ENCODE measurements around the gene USP6NL. TPM values are rescaled to one million over a fixed set of nuclear protein-coding genes. Genes with fewer than 3 reads are reported as not detected.
A peak's percentile ranks its signal among the peaks of the same experiment; 100 is the strongest.

Gene USP6NL
- total RNA-seq, 1 donor from 2014 or later, result 11.3 TPM

- DNase-seq (ENCODE audit: low spot score), result no peak
Measured at GRCh38 chr10:11594589-11595394, 16.7 kb downstream of the USP6NL start.

DNA sequence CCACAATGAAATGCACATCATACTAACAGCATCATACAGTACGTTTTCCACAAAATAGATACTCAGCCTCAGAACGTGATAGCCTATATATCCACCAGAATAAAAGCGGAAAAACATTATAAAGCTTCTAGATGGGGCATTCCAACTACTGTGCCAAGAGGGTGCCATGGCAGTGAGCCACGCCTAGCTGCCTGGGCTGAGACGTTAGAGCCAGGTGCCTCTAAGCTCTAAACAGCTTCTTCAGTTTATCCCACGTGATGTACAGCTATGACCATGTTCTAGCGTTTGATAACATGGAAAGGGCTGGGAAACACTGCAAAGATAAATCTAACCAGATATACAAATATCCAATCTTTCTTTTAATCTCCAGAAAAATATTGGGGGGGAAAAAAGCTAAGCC lies 17.8 kb downstream of the USP6NL start:
- DNase-seq (ENCODE audit: low spot score), result no peak

- DNase-seq (ENCODE audit: low spot score), result no peak
Measured at GRCh38 chr10:11589738-11590137, 21.7 kb downstream of the USP6NL start.

DNA sequence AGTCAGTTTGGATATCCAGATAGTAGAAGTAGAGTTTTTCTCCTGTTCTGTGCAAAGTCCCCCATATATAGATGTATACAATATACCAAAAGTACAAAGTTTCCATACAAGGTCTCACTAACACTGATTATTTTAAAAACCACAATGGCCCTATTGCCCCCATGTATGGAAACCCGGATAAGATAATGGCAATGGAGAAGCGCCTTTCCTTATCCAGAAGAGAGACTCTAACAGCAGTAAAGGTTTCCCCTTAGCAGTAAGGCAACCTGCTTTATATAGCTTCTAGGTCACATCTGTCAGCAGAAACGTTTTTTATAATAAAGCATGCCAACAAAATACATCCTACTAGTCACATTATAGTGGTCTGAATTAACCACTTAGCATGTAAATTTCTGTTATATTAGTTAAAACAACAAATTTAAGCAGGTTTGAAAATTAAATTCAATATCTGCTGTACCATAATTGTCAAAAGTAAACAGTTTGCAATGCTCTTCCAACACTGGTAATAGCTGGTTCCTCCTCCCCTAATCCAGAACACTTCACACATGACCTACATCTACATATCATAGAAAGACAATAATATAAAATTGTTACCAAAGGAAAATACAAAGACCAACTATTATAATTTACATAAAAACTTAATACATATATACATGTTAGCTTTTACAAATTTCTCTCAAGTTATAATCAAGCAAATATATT lies 22.4 kb downstream of the USP6NL start:
- no peak for DNase-seq (ENCODE audit: low spot score)

GRCh38 chr10:11587722-11588259 lies 23.7 kb downstream of the USP6NL start:
- DNase-seq (ENCODE audit: low spot score), result peak; percentile 53

DNA sequence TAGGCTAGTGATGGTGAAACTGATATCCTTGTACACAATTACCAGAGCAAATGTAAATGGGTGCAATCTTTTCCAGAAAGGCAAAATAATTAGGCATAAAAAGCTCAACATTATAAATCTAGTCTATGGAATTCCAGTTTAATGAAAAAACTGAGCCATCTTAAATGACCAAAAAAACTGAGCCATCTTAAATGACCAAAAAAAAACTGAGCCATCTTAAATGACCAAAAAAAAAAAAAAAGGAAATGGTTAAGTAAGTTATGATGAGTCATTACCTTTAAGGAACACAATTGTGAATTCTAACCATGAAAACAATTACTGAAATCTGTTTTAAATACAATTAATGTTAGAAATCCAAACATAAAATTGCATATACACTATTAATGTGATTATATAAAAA lies 25.3 kb downstream of the USP6NL start:
- no peak for DNase-seq (ENCODE audit: low spot score)

DNA sequence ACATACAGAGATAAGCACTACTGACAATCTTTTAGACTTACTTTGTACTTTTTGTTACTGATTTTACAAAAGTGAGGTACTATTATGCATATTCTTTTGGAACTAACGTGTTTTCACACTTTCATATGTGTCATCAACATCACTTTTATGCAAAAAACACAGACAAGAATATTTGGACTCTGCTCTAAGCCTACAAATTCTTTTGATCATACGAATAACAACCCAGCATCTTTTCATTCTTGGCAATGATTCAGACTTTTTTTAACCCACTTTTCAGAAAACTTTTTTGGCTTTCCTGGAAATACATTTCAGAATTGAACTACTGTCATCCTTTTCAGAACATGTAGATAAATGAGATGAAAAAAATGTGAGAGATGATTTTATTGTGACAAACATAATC lies 30.2 kb downstream of the USP6NL start:
- peak; percentile 22 for DNase-seq (ENCODE audit: low spot score)

GRCh38 chr10:11579885-11580284 lies 31.6 kb downstream of the USP6NL start:
- no peak for DNase-seq (ENCODE audit: low spot score)

DNA sequence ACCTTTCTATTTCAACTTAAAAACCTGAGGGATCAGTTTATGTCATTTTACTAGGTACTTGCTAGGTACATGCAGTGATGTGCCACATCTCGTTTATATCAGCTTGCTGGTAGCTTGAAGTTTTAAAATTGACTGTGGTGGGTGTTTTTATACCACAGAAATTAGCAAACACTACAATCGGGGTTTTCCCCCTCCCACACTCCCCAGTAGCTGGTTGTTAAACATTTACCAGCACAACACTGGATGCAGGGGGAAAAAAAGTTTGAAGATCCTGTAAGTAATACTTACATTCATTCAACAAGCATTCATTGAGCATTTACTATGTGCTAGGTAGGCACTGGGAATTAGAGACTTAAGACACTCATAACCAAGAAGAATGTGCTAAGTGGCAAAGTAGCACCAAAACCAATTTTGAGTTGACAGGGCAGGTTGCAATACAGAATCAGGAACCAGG lies 32.6 kb downstream of the USP6NL start:
- DNase-seq (ENCODE audit: low spot score), result no peak

DNA sequence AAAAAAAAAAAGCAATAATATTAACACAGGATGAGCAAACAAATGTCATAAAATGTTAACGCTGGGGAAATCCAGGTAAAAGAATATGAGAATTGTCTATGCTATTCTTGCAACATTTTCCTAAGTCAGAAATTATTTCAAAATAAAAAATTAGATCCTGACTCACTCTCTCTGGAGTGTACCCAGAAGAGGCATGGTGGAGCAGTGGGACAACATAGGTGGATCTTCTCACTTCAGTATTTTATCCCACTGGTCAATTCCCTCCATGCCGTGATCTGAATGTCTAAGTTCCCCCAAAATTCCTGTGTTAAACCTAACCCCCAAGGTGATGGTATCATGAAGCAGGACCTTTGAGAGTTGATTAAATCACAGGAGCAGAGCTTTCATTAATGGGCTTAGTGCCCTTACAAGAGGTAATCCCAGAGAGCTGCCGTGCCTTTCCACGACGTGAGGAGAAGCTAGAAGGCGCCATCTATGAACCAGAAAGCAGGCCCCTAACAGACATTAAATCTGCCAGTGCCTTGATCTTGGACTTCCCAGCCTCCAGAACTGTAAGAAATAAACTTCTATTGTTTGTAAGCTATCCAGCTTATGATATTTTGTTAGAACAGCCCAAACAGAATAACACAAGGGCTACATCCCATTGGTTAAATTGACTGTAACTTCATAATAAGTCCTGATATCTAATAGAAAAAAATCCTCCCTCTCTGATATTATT lies 35.2 kb downstream of the USP6NL start:
- no peak for DNase-seq (ENCODE audit: low spot score)

DNA sequence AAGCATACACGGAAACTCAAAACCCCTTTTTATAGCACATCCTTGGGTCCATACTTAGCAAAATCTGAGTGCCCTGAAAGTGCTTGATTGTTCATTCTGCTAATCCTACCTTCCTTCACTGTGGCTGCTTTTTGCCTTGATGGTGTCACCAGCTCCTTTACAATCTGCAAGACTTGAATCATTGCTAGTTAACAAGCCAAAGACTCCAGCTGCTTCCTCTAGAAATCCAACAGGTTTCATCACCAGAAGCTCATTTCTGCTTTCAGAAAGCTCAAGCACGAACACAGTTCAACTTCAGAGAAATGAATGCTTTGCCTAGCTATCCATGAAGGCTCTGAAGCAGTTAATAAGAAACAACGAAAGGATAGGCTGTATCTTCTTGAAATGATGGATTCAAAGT lies 38.0 kb downstream of the USP6NL start:
- DNase-seq (ENCODE audit: low spot score), result peak; percentile 54

GRCh38 chr10:11570751-11571150 lies 40.7 kb downstream of the USP6NL start:
- DNase-seq (ENCODE audit: low spot score), result no peak

- no peak for DNase-seq (ENCODE audit: low spot score)
Measured at GRCh38 chr10:11569471-11569870, 42.0 kb downstream of the USP6NL start.

DNA sequence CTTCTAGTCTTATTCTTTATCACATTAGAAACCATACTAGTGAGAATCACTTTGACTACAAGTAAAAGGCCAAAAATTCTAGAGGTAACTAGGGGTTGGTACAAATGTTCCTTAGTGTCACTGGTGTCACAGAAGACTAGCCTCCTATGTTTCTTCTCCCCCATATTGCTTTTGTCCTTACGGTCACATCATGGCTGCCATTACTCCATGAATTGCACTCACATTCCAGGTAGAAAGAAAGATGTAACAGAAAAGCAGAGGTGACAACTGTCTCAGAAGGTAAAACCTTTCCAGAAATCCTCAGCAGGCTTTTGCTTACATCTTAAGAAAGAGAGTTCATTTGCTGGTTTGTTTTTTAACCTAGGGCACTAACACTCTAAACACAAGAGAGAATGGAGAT lies 42.9 kb downstream of the USP6NL start:
- DNase-seq (ENCODE audit: low spot score), result no peak

GRCh38 chr10:11564741-11565140 lies 46.7 kb downstream of the USP6NL start:
- DNase-seq (ENCODE audit: low spot score), result no peak

GRCh38 chr10:11563936-11564335 lies 47.5 kb downstream of the USP6NL start:
- DNase-seq (ENCODE audit: low spot score), result no peak

GRCh38 chr10:11562888-11563287 lies 48.6 kb downstream of the USP6NL start:
- DNase-seq (ENCODE audit: low spot score), result no peak

DNA sequence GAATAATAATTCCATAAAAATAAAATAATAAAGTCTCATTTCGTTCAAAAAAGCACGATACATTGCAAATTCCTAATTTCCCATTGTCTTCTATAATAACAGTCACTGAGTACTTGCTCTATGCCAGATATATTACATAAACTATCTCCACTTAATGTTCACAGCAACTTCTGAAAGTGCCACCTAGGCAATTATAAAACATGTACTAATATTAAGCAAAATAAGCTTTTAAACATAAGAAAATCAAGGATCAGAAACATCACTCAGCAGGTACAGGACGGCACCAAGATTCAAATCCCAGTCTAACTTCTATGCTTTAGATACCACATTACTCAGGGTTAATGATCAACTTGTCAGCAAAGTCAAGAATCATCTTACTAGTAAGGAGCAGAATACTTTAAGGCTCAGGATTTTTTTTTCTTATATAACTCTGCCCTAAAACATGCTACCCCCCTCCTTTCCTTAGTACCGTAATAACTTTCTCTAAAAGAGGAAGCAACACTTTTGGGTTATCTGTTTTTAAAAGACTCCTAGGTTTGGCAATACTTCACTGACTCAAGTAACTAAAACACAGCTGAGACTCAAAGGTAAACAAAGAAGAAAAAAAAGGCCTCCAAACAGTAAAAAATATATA lies 51.3 kb downstream of the USP6NL start:
- no peak for DNase-seq (ENCODE audit: low spot score)

- DNase-seq (ENCODE audit: low spot score), result no peak
Measured at GRCh38 chr10:11557967-11558366, 53.5 kb downstream of the USP6NL start.

DNA sequence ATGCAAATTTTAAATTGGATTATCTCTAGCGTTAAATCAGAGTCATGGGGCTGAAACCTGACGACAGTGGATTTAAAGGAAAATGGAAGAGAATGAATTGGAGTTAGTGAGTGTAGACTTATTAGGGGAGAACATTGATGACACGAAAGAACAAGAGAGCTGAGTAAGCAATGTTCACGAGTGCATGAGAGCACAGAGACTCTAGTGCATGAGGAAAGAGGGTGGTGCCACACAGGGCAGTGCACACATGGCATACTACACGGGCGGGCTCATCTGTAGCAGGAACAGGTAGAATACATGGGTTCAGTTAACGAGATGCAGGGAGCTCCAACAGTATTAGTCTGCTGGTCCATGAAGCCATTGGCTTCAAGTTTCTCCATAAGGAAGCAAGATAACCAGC lies 53.9 kb downstream of the USP6NL start:
- DNase-seq (ENCODE audit: low spot score), result no peak

- DNase-seq (ENCODE audit: low spot score), result no peak
Measured at GRCh38 chr10:11555556-11555955, 55.9 kb downstream of the USP6NL start.
